D721Med (cell line): ENCODE measurements around the gene METTL16.

Experiments
- DNase-seq: peaks from one replicate; pipeline ENCODE4 v3.0.0; 2011; ENCODE audit warnings: low spot score; ENCODE audit not compliant: insufficient read length
- FAIRE-seq: peaks from 2 replicates; lab custom pipeline; 2011; peaks lifted over from hg19 to GRCh38; lab: Jason Lieb, UNC
- TF ChIP-seq, protein P1 (sequence below): IDR thresholded peaks from 2 replicates; pipeline ENCODE4 v1.5.1; 2012; ENCODE audit warnings: mild to moderate bottlenecking, control low read depth; ENCODE audit not compliant: insufficient read depth; ENCODE audit errors: missing control alignments

Gene METTL16

DNA sequence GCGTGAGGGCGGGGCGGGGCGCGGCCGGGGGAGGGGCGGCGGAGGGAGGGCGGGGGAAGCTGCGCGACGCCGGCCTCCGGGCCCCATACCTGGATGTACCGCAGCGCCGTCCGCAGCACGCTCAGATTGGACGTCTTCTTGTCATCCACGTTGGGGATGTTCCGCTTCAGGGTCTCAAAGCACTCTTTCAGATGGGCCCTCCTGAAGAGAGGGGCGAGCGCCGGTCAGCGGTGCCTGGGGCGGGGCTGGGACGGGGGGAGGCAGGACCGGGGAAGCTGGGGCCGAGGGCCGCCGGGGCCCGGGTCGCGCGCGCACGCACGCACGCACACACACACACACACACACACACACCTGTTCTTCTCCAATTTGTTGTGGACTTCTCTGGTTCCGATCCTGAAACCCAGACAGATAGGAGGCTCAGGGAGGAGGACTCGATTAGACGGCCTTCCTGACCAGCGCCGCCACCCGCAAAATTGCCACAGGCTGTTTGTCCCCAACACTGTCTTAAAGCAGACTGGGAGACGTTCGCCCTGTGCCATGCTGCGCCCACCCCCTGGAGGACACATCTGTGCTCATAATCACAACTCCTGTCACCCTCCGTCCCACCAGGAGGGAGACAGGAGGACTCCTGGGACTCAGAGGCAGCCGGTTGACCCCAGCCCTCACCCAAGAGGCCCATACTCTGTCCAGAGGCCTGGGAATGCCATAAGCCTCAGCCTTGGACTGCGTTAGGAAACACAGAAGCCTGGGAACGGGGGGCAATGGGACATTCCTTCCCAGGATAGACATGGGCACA is 117.5 kb downstream of the METTL16 start:
- no peak for DNase-seq
- no peak for FAIRE-seq

DNA sequence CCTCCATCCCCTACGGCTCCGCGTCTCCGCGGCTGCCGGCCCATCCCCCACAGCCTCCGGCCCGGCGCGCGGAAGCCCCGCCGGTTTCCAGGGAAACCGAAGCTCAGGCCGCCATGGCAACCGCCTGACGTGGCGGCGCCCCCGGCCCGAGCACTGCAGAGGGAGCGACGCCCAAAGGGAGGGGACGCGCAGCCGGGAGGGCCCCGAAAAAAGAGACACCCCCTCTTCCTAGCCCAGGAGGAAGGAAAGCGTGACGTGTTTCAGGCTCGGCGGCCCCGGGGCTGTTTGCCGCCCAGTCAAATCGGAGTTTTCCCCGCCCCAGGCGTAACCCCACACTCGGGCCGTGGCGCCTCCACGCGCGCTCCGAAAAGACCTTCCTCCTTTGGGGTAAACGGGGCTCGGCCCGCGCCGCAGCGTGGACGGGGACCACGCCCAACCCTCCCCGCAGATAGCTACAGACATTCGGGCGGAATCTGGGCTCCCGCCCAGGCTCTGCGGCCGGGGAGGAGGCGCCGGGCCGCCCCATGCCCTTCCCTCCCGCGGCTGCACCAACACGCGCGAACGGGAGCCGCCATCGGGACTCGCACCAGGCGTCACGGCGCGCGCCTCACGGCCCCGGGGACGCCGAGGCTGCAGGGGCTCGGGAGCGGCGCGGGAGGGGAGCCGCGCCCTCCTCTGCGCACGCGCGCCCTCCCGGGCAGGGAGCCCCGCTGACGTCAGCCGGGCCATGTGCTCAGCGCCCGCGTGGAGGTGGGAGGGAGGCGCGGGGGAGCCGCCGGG is 118.3 kb downstream of the METTL16 start:
- TF ChIP-seq, protein P1, sequence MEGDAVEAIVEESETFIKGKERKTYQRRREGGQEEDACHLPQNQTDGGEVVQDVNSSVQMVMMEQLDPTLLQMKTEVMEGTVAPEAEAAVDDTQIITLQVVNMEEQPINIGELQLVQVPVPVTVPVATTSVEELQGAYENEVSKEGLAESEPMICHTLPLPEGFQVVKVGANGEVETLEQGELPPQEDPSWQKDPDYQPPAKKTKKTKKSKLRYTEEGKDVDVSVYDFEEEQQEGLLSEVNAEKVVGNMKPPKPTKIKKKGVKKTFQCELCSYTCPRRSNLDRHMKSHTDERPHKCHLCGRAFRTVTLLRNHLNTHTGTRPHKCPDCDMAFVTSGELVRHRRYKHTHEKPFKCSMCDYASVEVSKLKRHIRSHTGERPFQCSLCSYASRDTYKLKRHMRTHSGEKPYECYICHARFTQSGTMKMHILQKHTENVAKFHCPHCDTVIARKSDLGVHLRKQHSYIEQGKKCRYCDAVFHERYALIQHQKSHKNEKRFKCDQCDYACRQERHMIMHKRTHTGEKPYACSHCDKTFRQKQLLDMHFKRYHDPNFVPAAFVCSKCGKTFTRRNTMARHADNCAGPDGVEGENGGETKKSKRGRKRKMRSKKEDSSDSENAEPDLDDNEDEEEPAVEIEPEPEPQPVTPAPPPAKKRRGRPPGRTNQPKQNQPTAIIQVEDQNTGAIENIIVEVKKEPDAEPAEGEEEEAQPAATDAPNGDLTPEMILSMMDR = no peak
- DNase-seq (peak; percentile 89), FAIRE-seq (no peak)

More for the DNA sequence above, 117.5 kb downstream of the METTL16 start:
- TF ChIP-seq, protein P1 = no peak

DNA sequence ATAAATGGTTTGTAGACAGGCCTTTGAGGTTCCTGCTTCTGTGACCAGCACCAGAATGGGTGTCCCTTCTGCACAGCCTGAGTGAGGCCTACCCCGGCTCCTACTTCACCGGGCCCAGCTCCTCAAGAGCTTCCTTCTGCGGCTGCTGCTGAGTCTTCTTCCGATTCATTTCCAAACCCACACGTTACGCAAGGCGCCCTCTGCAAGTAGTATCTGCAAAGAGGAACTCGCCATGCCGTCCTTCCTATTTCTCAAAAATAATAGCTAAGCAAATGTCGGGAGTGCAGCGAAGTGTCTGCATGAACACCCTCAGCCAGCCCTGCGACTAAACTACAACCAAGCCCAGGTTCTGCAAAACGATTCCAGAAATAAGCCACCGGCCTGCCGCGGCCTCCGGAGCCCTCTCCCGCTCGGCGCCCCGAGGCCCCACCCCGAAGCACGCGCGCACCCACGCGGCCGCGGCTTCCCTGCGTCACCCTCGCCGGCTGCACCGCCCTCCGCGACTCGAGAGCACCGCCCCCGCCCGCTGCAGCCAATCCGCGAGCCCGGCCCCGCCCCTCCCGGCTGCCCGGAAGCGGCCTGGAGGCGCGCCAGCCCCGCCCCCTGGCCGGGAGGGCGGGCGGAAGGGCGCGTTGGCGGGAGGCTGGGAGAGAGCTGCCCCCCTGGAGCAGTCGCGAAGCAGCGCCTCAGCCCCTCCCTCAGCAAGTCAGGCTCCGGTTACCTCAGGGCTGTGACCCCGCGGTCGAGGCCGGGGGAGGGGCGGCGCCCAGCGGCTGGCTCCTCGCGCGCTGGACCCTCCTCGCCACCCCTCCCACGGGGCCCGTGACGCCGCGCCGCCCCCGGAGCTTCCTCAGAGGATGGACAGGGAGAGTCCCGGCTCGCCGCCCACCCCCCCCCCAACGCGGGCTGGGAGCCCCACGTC is 119.2 kb downstream of the METTL16 start:
- TF ChIP-seq, protein P1 = no peak
- DNase-seq (peak; percentile 86), FAIRE-seq (no peak)

DNA sequence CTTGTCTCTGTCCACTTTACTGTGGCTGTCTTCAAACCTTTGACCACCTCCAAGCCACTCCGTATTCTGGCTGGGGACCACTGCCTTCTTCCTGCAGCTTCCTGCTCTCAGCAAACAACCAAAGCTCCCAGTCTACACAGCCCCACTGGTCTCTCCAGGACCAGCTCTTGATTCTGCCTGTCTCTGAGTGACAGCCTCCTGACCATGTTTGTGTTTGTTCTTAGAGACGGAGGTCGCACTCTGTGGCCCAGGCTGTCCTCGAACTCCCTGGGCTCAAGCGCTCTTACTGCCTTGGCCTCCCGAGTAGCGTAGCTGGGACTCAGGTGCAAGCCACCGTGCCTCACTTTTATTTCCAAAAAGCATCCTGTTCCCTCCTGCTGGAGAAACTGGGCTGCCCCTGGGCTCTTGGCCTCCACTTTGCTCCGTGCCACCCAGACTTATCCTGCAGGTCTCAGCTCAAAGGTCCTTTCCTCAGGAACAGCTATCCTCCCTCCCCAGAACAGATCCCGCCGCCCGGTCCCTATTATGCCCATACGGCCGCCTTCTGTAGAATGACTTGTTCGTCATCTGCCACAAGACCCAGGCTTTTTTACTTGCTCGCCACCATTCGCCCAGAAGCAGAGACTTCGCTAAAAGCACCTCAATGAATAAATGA is 120.0 kb downstream of the METTL16 start:
- DNase-seq = no peak
- TF ChIP-seq, protein P1 = no peak
- no peak for FAIRE-seq

DNA sequence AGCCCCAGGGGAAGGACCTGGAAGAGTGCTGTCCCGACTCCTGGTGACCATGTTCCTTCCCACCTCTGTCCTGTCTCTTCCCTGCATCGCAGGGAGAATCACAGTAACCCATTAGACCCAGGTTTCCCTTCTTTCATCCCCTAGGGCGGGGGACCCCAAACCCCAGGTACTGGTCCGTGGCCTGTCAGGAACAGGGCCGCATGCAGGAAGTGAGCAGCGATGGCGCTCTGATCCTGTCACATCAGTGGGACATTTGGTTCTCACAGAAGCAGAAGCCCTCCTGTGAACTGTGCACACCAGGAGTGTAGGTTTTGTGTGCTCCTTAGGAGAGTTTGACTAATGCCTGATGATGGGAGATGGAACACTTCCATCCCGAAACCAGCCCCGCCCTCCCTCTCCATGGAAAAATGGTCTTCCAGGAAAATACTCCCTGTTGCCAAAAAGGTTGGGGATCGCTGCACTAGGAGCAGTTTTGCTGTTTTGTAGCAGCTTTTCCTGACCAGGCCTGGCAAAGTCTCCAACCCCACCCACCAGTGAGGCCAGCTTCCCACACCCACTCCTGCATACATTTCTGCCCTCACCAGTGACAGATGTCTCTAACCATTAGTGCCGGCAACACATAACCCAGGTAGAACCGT is 121.4 kb downstream of the METTL16 start:
- DNase-seq (no peak), FAIRE-seq (no peak)
- TF ChIP-seq, protein P1 = no peak

DNA sequence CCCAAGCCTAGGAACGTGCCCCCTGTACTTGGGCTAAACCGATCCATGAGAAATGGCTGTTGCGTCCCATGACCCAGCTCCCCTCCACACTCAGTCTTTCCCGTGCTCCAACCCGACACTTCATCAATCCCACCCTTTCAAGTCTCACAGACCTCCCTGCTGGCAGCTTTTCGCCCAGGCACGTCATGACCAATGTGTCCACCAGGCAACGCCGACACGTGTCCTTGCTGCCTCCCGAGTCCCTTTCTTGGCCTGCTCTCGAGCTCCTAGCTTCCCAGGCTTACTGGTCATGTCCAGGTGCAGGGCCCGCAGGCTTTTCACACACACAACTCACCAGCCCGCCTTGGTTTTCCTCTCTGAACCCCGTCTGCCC is 123.0 kb downstream of the METTL16 start:
- DNase-seq = no peak

More for the DNA sequence above, 123.0 kb downstream of the METTL16 start:
- TF ChIP-seq, protein P1 = no peak
- FAIRE-seq = no peak
